ENCODE results near the gene PRDM15. TPM values are rescaled to one million over a fixed set of nuclear protein-coding genes. Genes with fewer than 3 reads are reported as not detected.

Gene PRDM15
- polyA plus RNA-seq, 3 donors: 0.19 to 19.0 (median 0.74) TPM

GRCh38 chr21:41813226-41813625 is 65.9 kb downstream of the PRDM15 start:
- H3K9me3 ChIP-seq (replicated peaks in 1 of 2; ENCODE audit: control insufficient read depth in 1 of 2, insufficient read depth in 1 of 2, low read length in 2 of 2): no peaks in the 10 kb centered on the region
- peaks cover 7% of the 10 kb centered on the region for H3K4me1 Mint-ChIP-seq
- H3K79me2 ChIP-seq (ENCODE audit: insufficient read depth, low read length): no peaks in the 10 kb centered on the region
- H3K4me2 ChIP-seq (replicated peaks; ENCODE audit: extremely low read depth, low read length, poor library complexity, severe bottlenecking): no peak overlapping the region
- no peak overlapping the region for H2AFZ ChIP-seq (ENCODE audit: insufficient read depth, low read depth, low read length, poor library complexity, severe bottlenecking)
- DNase-seq: no peak
- no peak overlapping the region for H3K27ac Mint-ChIP-seq
- WGBS (ENCODE audit: insufficient coverage): 75% methylated on average over 6 of the region's 11 CpGs
- no peak overlapping the region for H3K4me3 ChIP-seq (replicated peaks in 1 of 3; ENCODE audit: low read depth in 2 of 3, low read length in 3 of 3)
- no peak overlapping the region for H3K27ac ChIP-seq (ENCODE audit: low read depth in 1 of 2, low read length in 2 of 2)
- no peaks in the 10 kb centered on the region for H3K27me3 ChIP-seq (ENCODE audit: control insufficient read depth in 2 of 2, insufficient read depth in 2 of 2, low read length in 2 of 2)
- no peaks in the 10 kb centered on the region for H4K20me1 ChIP-seq (ENCODE audit: insufficient read depth, low read length)
- H3K27me3 Mint-ChIP-seq (ENCODE audit: low read depth in 3 of 3): no peaks in the 10 kb centered on the region
- no peak overlapping the region for H3K9ac ChIP-seq (ENCODE audit: insufficient read depth, low read length, poor library complexity, severe bottlenecking)
- no peak overlapping the region for H3K4me3 Mint-ChIP-seq
- TF ChIP-seq CTCF (IDR thresholded peaks at IDR 0.05): no peak
- peaks cover 48 to 62% of the 10 kb centered on the region in 2 donors for H3K36me3 Mint-ChIP-seq
- peaks cover 4 to 6% of the 10 kb centered on the region in 2 donors for H3K4me1 ChIP-seq (ENCODE audit: control insufficient read depth in 1 of 2, insufficient read depth in 2 of 2, low read length in 2 of 2)
- H3K36me3 ChIP-seq (replicated peaks in 1 of 2; ENCODE audit: control insufficient read depth in 1 of 2, insufficient read depth in 2 of 2, low read length in 2 of 2): peaks cover 26 to 59% of the 10 kb centered on the region in 2 donors
- intact Hi-C loops (cut with micrococcal nuclease): loop anchor here in 1 of 2 donors (10.0 kb wide), 1 partner anchor 652 kb away; no protein-coding TSS in a partner anchor
- no peaks in the 10 kb centered on the region for H3K9me3 Mint-ChIP-seq

GRCh38 chr21:41812679-41813078 is 66.5 kb downstream of the PRDM15 start:
- no peak overlapping the region for H3K9ac ChIP-seq (ENCODE audit: insufficient read depth, low read length, poor library complexity, severe bottlenecking)
- TF ChIP-seq CTCF (IDR thresholded peaks at IDR 0.05): no peak
- H4K20me1 ChIP-seq (ENCODE audit: insufficient read depth, low read length): no peaks in the 10 kb centered on the region
- H3K4me2 ChIP-seq (replicated peaks; ENCODE audit: extremely low read depth, low read length, poor library complexity, severe bottlenecking): no peak overlapping the region
- Mint-ChIP-seq H3K36me3 (peaks cover 51 to 63% of the 10 kb centered on the region in 2 donors), H3K4me3 (no peak overlapping the region), H3K27ac (no peak overlapping the region), H3K4me1 (peaks cover 7% of the 10 kb centered on the region), H3K27me3 (ENCODE audit: low read depth in 3 of 3) (no peaks in the 10 kb centered on the region), H3K9me3 (no peaks in the 10 kb centered on the region)
- H3K36me3 ChIP-seq (replicated peaks in 1 of 2; ENCODE audit: control insufficient read depth in 1 of 2, insufficient read depth in 2 of 2, low read length in 2 of 2): peaks cover 28 to 62% of the 10 kb centered on the region in 2 donors
- H3K27me3 ChIP-seq (ENCODE audit: control insufficient read depth in 2 of 2, insufficient read depth in 2 of 2, low read length in 2 of 2): no peaks in the 10 kb centered on the region
- H3K9me3 ChIP-seq (replicated peaks in 1 of 2; ENCODE audit: control insufficient read depth in 1 of 2, insufficient read depth in 1 of 2, low read length in 2 of 2): no peaks in the 10 kb centered on the region
- no peak overlapping the region for H2AFZ ChIP-seq (ENCODE audit: insufficient read depth, low read depth, low read length, poor library complexity, severe bottlenecking)
- WGBS (ENCODE audit: insufficient coverage): 97% methylated on average over 11 of the region's 13 CpGs
- intact Hi-C loops (cut with micrococcal nuclease): loop anchor here in 1 of 2 donors (10.0 kb wide), 1 partner anchor 652 kb away; no protein-coding TSS in a partner anchor
- peaks cover 4 to 6% of the 10 kb centered on the region in 2 donors for H3K4me1 ChIP-seq (ENCODE audit: control insufficient read depth in 1 of 2, insufficient read depth in 2 of 2, low read length in 2 of 2)
- no peak overlapping the region for H3K4me3 ChIP-seq (replicated peaks in 1 of 3; ENCODE audit: low read depth in 2 of 3, low read length in 3 of 3)
- no peak overlapping the region for H3K27ac ChIP-seq (ENCODE audit: low read depth in 1 of 2, low read length in 2 of 2)
- DNase-seq: no peak
- H3K79me2 ChIP-seq (ENCODE audit: insufficient read depth, low read length): no peaks in the 10 kb centered on the region
